Fibroblast of skin of right quadriceps (primary cell): ENCODE measurements around the gene SUPT20HL1.
"Not testable (repeated sequence)": the region's sequence is repeated elsewhere in the genome, so short reads cannot be mapped to it uniquely, and the experiment has no call there.

Experiments used
- DNase-seq: peaks from one replicate; pipeline ENCODE4 v3.0.0-alpha.2; 2013

SUPT20HL1 gene

GRCh38 chrX:24364326-24364725 lies 3.9 kb downstream of the SUPT20HL1 start:
- DNase-seq: no peak

- no peak for DNase-seq
Measured at GRCh38 chrX:24364851-24365538, 4.6 kb downstream of the SUPT20HL1 start.

GRCh38 chrX:24366762-24367400 lies 6.4 kb downstream of the SUPT20HL1 start:
- DNase-seq: not testable (repeated sequence)

GRCh38 chrX:24369816-24370215 lies 9.4 kb downstream of the SUPT20HL1 start:
- DNase-seq: no peak

GRCh38 chrX:24371391-24371972 lies 11.0 kb downstream of the SUPT20HL1 start:
- DNase-seq: peak; percentile 42

GRCh38 chrX:24372021-24372763 lies 11.8 kb downstream of the SUPT20HL1 start:
- DNase-seq: no peak

GRCh38 chrX:24375600-24376131 lies 15.2 kb downstream of the SUPT20HL1 start:
- no peak for DNase-seq

- DNase-seq: no peak
Measured at GRCh38 chrX:24376403-24376802, 16.0 kb downstream of the SUPT20HL1 start.

- no peak for DNase-seq
Measured at GRCh38 chrX:24377195-24377594, 16.8 kb downstream of the SUPT20HL1 start.

GRCh38 chrX:24377911-24378468 lies 17.6 kb downstream of the SUPT20HL1 start:
- no peak for DNase-seq

GRCh38 chrX:24378706-24379105 lies 18.3 kb downstream of the SUPT20HL1 start:
- no peak for DNase-seq

- no peak for DNase-seq
Measured at GRCh38 chrX:24380262-24381187, 20.1 kb downstream of the SUPT20HL1 start.

GRCh38 chrX:24382315-24382714 lies 21.9 kb downstream of the SUPT20HL1 start:
- DNase-seq: not testable (repeated sequence)

- DNase-seq: no peak
Measured at GRCh38 chrX:24387724-24388123, 27.3 kb downstream of the SUPT20HL1 start.

GRCh38 chrX:24391389-24391788 lies 30.9 kb downstream of the SUPT20HL1 start:
- DNase-seq: no peak

- no peak for DNase-seq
Measured at GRCh38 chrX:24391843-24392242, 31.4 kb downstream of the SUPT20HL1 start.

GRCh38 chrX:24392709-24393108 lies 32.3 kb downstream of the SUPT20HL1 start:
- DNase-seq: no peak

- peak; percentile 53 for DNase-seq
Measured at GRCh38 chrX:24395775-24396174, 35.3 kb downstream of the SUPT20HL1 start.

GRCh38 chrX:24396236-24396930 lies 35.9 kb downstream of the SUPT20HL1 start:
- DNase-seq: peak; percentile 35

- no peak for DNase-seq
Measured at GRCh38 chrX:24396931-24397279, 36.5 kb downstream of the SUPT20HL1 start.

GRCh38 chrX:24398766-24399165 lies 38.3 kb downstream of the SUPT20HL1 start:
- DNase-seq: no peak
